Fibroblast of peridontal ligament (primary cell): ENCODE measurements around the gene LRRC63.
"Not testable (repeated sequence)": the region's sequence is repeated elsewhere in the genome, so short reads cannot be mapped to it uniquely, and the experiment has no call there.

Experiments used
- DNase-seq: peaks from one replicate; pipeline ENCODE4 v3.0.0-alpha.2; 2010; ENCODE audit errors: extremely low read depth

The LRRC63 gene

DNA sequence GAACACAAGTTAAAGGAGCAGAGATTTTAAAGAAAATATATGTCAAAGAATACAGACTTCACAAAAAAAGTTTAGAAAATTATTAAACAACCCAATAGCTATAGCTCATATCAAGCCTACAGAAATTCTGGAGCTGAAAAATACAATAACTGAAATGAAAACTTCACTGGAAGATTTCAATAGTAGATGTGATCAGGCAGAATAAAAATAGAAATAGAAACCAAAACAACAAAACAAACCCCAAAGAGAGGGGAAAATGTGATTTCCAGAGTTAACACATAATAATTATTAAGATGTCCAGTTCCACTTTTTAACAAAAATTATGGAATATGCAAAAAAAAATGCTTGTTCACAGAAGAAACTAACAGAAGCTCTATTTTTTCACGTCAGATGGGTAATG is 23.6 kb downstream of the LRRC63 start:
- no peak for DNase-seq

DNA sequence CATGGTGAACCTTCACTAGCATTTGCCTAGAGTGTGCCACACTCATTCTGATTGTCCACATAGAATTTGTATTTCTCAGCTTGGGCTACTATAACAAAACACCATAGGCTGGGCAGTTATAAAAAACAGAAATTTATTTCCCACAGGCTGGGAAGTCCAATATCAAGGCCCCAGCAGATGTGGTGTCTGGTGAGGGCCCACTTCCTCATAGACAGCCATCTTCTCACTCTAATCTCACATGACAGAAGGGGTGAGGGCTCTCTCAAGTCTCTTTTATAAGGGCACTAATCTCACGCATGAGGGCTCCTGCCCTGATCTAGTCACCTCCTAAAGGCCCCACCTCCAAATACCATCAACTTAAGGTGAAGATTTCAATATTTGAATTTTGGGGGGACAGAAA is 53.6 kb downstream of the LRRC63 start:
- DNase-seq: no peak

DNA sequence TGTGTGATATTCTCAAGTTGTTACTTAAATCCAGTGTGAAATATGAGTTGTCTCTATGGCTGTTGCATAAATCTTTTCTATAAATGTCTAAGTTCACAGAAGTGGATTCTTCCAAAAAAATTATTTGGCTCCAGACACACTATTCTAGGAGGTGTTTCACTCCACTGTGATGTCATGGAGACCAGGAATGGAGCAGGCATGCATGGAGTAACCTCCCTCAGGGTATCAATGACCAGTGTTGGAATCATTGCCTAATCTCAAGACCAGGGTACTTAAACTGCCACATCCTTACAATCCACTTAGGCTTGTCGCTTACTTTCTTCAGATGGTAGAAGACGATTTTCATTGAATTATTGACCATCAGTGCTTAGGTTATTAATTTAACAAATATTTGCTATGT is 55.4 kb downstream of the LRRC63 start:
- DNase-seq: no peak

DNA sequence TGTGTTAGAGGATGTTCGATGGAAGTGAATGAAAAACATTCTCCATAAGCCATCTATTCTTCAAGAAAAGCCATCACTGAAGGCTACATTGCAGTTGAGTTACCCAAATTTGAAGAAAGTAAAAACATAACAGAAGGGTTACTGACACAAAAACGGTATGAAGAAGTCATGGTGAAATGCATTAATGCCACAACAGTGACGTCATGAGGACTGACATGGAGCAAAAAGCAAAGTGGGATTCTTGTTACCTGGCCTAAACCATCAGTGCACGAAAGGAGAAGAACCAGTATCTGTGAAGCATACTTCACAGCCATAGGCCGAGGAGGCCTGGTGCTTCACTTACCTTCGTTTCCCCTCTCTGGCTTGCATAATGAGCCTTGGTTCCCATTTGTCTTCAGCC is 58.7 kb downstream of the LRRC63 start:
- no peak for DNase-seq

DNA sequence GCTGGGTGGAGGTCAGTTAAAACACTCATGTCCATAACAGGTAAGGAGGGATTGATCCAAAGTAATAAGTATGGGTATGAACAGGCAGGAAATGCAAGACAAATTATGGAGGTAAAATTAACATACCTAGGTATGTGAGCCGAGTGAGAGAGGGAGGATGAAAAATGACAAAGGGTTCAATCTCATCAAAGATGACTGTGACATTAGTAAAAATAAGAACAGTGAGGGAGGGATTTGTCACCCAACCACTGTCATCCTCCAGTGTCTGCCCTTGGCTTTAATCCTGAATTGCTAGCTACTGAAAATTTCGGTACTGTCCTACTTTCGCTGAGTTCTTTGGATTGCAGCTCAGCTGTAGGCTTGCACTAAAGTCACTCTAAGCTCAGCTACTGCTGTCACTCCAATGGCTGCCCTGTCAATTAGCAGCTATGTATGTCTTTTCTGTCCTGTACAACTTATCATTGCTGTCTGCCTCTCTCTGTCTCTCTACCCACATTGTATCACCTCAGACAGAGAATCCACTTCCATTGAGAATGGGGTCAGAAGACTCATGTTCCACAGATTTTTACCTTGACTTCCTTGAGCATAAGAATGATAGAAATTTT is 62.5 kb downstream of the LRRC63 start:
- no peak for DNase-seq

DNA sequence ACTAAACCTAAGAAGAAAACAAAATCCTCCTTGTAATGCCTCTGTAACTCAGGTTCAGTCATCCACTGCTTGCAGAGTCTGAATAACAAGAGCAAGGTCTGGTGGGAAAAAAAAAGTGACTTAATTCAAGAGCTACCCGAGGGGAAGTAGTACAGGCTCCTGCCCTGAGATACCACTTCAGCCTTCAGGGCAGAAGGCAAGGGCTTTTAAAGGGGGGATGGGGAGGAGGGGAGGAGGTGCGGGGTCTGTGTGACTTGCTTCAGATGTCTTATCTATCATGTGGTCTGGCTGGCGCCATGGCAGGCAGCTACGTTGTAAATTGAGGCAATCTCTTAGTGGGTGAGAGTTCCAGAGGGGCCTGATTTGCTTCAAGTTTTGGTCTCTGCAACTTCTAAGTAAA is 66.7 kb downstream of the LRRC63 start:
- no peak for DNase-seq

DNA sequence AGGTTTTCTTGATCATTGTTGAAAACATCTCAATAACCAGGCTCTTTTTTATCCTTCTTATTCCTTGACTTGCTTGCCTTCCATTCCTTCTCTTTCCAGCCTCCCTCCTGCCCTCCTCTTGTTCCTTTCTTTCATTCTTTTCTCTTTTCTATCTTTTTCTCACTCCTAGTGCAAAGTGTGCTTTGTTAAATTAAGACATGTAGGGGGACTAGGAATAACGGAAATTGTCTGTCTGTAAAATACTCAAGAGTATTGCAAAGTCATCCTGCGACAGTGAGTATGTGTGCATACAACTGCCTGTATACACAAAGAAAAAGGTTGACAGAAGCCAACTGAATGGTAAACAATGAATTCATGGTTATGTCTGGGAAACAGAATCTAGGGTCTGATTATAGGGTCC is 70.1 kb downstream of the LRRC63 start:
- no peak for DNase-seq

DNA sequence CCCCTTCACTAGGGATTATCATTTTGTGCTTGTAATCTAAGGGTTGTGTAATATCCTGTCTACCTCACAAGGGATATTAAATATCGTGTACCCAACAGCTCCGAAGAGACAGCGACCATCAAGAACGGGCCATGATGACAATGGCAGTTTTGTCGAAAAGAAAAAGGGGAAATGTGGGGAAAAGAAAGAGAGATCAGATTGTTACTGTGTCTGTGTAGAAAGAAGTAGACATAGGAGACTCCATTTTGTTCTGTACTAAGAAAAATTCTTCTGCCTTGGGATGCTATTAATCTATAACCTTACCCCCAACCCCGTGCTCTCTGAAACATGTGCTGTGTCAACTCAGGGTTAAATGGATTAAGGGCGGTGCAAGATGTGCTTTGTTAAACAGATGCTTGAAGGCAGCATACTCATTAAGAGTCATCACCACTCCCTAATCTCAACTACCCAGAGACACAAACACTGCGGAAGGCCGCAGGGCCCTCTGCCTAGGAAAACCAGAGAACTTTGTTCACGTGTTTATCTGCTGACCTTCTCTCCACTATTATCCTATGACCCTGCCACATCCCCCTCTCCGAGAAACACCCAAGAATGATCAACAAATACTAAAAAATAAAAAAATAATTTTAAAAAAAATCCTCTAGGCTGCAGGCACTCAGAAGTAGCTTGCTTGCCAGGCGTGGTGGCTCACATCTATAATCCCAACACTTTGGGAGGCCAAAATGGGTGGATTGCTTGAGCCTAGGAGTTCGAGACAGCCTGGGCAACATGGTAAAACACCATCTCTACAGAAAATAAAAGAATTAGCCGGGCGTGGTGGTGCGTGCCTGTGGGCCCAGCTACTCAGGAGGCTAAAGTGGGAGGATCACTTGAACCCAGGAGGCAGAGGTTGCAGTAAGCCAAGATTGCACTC is 72.4 kb downstream of the LRRC63 start:
- DNase-seq: not testable (repeated sequence)

DNA sequence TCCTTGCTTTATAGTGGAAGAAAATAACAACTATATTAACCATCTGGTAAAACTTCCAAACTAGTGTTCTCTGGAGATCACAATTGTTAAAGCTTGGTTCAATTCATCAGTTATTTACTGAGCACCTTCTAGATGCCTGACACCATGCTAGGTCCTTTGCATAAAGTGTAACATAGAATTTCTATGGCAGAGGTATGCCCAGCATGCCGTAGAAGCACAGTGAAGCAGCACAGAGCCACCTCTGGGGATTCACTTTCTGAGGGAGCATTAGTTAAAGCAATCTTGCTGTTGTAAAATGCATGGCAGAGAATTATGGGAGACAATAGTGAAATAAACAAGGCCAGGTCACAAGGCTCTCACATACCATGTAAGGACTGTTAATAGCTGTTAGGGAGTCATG is 75.2 kb downstream of the LRRC63 start:
- DNase-seq: no peak

DNA sequence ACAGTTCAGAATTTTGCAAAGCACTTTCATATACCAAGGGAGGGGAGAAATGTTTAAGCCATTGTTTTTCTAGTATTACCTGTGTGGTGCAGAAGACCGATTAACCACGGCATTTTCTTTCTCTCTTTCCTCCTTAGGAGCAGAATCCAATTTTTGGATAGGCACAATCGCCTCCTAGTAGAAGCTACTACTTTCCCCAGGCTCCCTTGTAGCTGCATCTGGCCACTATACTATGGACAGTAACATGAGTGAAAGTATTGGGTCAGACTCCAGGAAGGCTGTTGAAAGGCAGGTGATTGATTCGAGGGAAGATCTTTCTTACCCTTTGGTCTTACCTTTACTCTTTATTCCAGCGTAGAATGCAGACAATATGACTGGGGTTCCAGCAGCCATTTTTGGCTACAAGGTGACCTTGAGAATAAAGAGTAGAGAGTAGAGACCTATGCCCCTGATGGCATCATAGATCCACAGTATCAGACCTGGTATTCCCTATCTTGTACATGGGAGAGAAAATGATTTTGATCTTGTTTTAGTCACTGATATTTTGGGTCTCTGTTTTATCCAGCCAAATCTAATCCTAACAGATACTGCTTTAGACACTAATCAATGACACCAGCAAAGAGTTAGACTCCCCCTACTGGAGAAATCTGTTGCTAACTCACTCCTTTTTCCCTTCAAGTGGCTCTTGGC is 77.0 kb downstream of the LRRC63 start:
- DNase-seq: peak; percentile 70

DNA sequence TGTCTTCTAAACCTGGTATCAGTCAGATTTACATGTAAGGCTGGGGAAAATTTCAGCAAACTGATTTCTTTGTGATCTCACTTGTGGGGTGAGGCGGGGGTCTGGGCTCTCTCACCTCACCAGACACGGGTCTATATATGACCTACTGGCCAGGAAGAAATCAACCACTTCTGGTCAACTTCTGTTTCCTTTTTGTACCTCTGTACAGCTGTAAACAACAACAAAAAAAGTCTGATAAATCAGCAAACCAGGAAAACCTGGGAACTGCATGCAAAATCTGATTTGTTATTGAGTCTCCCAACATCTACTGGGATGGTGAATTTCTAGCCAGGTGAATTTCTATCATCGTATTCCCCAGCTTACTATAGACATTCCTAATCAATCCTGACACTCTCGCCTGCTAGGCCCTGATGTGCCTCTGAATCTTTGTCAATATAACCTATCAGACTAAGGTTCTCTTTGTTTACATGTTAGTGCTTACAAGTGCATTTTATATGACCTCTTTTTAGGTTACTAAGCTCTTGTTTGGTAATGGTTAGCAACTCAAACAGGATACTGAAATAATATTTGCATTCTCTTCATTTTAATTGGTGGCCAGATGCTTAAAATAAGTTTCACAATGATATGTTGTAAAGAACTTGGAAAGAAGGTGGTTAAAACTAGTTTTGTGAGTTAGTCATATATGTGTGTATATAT is 77.7 kb downstream of the LRRC63 start:
- DNase-seq: peak; percentile 8

DNA sequence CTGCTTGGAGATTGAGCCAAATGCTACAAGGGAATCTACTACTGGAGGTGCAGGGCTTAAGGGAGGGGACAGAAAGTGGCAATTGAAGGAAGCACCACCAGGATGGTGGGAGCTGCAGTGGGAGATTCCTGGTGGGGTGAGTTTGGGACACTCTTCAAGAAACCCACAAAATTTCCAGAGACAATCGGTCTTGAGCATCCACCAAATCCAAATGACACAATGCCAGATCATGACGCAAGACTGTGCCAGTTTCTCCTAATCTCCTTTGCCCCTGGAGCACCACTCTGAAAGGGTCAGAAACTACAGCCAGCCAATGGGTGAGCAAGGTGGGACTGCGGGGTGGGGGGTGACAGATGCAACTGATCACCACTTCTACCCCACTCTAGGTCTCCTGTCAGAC is 78.7 kb downstream of the LRRC63 start:
- no peak for DNase-seq

DNA sequence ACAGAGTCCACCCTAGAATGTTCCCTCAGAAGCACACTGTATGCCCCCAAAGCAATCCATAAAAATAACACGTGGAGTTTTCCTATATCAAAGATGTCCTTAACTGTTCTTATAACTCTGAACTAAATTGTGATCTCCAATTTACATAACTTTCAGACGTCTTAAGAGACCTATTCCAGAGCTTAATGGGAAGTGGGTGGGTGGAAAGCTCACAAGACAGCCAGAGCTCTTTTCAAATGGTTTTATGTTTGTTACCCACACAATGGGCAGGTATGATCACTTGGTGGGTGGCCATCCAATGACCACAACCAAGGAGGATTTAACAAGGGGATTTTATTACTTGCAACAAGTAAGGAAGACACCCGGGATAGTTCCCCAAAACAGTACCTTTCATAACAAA is 81.7 kb downstream of the LRRC63 start:
- no peak for DNase-seq

DNA sequence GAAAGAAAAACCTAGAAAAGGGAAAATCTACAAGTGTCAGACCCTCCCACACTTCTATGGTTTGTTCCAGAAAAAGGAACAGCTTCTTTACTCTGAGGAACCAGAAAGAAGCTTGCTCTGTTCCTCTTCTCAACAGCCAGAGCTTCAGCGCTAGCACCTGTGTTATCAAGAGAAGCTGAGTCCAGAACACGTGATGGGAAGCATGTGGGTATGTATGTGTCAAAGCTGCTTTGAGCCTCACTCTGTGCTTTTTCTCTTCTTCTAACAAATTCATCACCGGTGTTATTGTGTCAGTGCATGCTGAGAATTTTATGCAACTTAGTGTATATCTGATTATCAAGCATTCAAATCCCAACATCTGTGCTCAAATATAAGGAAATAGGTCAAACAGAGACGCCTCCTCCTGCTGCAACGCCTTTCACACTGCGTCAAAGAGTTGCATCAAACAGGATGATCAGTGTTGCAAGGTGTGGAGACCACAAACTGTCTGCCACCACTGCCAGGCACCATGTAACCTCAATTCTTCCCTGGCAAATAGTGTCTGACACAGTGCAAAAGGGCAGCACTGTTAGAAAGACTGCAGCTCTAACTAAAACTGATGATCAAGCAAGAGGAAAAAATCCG is 83.9 kb downstream of the LRRC63 start:
- no peak for DNase-seq

DNA sequence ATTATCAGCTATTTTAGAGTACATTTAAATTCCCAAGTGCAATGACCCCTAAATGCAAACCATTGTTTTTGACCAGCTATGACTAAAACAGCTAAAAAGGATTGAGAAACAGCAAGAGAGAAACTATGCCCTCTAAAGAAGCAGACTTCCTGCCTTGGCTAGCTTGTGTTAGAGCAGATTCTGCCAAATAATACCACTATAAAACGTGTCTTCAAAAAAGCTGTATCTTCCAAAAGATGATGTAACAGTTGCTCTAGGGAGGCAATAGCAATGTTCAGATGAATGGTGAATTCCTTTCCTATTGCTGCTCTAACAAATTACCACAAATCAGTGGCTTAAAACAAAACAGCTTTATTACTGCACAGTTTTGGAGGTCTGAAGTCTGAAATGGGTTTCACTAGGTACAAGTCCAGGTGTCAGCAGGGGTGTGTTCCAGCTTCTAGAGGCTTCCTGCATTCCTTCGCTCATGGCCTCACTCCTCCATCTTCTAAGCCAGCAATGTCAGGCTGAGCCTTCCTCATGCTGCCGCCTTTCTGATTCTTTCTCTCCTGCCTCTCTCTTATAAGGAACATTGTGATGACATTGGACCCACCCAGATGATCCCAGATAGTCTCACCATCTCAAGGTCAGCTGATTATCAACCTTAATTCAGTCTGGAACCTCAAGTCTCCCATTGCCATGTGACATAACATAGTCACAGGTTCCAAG is 84.5 kb downstream of the LRRC63 start:
- peak; percentile 99 for DNase-seq

DNA sequence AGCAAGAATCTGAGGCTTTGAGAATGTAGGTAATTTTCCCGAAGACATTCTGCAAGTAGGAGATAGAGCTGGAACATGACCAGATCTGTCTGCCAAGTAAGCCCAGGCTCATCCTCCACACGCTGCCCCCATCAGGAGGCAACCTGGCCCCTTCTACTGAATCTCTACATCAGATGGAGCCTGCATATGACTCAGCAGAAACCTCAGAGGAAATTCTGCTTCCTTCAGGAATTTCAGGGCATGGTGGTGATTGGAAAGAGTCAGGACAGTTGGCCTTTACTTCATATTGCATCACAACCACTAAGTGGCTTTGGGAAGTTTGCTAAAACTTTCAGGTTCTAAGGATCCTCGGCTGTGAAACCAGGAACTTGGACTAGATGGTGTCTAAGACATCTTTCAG is 85.2 kb downstream of the LRRC63 start:
- DNase-seq: peak; percentile 97

DNA sequence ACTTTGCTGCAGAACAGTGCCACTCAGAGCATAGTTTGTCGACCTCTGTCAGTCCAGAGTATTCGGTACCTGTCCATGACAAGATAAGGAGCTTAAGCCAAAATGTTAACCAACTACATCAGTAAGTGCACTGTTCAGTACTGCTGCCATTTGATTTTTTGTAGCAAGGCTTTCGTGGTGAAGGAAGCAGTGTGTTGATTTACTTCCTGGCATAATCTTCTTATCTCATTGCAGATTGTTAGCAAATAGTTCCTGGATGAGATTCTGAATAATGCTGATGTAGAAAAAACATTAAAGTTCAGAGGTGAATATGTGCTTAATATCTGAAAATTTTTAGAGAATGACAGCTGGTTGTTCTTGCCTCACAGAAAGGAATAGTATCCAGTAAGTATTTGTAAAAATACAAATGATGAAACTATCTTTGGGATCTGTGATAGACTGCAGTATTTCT is 85.7 kb downstream of the LRRC63 start:
- DNase-seq: no peak

DNA sequence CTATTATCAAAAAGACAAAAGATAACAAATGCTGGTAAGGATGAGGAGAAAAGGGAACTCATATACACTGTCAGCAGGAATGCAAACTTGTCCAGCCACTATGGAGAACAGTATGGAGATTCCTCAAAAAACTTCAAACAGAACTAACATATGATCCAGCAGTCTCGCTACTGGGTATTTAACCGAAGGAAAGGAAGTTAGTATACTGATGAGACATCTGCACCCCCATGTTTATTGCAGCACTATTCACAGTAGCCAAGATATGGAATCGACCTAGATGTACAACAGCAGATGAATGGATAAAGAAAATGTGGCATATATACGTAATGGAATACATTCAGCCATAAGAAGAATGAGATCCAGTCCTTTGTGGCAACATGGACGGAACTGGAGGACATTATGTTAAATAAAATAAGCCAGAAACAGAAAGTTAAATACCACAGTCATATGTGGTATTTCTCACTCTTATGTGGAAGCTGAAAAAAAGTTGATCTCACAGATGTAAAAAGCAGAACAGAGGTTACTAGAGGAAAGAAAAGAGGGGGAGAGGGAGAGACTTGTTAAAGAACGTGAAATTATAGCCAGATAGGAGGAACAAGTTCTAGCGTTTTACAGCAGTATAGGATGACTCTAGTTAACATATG is 92.1 kb downstream of the LRRC63 start:
- no peak for DNase-seq

DNA sequence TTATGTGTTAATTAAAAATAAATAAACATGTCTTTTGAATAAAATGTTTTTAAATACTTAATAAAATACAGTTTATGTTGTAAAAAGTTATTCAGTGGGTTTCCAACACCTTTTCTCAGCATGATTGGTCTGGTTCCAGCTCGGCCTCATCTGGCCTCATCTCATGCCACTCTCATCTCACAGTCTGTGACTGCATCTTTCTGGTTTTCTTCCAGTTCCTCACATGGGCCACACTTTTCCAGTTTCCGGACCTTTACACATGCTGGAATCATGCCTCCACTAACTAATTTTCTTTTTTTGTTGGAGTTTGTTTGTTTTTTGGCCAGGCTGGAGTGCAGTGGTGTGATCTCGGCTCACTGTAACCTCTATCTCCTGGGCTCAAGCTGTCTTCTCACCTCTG is 92.8 kb downstream of the LRRC63 start:
- DNase-seq: no peak

DNA sequence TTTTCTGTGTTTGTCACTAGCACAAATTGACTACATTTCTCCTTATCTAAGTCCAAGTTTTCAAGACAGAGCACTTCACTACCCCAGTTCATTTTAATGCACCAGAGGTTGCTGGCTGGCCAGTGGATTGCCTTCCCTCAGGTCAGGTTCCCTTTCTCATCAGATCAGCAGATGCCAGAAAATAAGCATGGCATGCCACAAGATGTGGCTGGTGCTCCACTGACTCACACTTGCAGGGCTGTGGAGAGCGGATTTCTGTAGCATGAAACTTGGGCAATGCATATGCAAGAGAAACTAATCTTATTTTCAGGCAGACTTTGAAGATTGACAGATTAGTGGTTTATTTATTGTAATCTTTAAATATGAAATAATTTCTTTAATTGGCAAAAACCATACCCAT is 95.8 kb downstream of the LRRC63 start:
- peak; percentile 18 for DNase-seq

DNA sequence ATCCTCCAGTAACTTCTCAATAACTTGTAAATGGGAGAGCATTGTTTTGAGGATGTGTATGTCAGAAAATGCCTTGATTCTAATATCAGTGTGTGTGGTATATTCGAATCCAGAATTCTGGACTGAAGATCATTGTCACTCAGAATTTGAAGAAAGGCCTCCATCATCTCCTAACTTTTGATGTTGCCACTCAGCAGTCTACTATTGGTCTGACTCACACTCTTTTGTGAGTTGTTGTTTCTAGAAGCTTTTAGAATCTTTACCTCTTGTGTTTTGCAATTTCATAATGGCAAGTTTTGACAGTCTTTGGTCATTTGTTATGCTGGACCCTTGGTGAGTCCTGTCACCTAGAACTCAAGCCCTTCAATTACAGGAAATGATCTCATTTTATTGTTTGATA is 98.3 kb downstream of the LRRC63 start:
- no peak for DNase-seq
